HFF-Myc (cell line): ENCODE data around the gene SPTBN1.

ENCODE experiments used
- DNase-seq: peaks from one replicate; pipeline ENCODE4 v3.0.0-alpha.2; 2011; ENCODE audit warnings: low read depth; ENCODE audit errors: extremely low read depth
- H3K4me3 ChIP-seq: replicated peaks from 2 replicates; pipeline ENCODE4 v1.5.1; 2011; ENCODE audit warnings: low read depth, mild to moderate bottlenecking, control low read depth, low read length
- TF ChIP-seq, protein P1 (sequence below): IDR thresholded peaks from 2 replicates; pipeline ENCODE4 v1.5.1; 2012; ENCODE audit warnings: mild to moderate bottlenecking, low read depth, low read length, control low read depth; ENCODE audit errors: missing control alignments

SPTBN1 gene

DNA sequence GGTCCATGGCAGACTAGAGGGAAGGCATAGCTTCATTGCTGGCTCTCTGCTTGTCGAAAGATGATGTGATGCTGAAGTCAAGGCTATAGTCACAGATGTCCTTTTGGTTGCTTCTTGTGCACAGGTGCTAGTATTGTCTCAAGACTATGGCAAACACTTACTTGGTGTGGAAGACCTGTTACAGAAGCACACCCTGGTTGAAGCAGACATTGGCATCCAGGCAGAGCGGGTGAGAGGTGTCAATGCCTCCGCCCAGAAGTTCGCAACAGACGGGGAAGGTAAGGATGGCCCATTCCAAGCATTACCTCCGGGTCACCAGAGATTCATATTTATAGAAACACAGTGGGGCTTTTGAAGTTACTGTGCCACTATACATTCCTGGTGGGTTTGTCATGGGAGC is 171.8 kb downstream of the SPTBN1 start:
- TF ChIP-seq, protein P1, sequence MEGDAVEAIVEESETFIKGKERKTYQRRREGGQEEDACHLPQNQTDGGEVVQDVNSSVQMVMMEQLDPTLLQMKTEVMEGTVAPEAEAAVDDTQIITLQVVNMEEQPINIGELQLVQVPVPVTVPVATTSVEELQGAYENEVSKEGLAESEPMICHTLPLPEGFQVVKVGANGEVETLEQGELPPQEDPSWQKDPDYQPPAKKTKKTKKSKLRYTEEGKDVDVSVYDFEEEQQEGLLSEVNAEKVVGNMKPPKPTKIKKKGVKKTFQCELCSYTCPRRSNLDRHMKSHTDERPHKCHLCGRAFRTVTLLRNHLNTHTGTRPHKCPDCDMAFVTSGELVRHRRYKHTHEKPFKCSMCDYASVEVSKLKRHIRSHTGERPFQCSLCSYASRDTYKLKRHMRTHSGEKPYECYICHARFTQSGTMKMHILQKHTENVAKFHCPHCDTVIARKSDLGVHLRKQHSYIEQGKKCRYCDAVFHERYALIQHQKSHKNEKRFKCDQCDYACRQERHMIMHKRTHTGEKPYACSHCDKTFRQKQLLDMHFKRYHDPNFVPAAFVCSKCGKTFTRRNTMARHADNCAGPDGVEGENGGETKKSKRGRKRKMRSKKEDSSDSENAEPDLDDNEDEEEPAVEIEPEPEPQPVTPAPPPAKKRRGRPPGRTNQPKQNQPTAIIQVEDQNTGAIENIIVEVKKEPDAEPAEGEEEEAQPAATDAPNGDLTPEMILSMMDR: no peak
- no peak overlapping the region for H3K4me3 ChIP-seq
- no peak for DNase-seq

DNA sequence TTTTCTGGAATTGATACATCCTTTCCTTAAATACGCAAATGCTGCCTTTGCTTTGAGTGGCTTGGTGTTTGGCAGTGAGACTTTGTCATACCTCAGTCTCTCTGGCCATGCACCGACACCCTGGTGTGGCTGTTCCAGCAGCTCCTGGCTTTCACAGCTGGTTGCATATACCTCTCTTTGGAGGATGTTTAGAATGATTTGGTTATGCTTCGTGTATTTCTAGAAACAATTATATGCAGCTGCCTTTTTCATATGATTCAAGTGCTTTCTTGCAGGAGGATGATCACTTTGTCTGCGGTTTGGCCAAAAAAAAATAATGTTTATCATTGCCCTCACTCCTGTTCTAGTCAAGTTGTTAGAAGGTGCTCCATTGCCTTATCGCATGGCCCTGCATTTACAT is 172.3 kb downstream of the SPTBN1 start:
- no peak overlapping the region for H3K4me3 ChIP-seq
- no peak for DNase-seq
- TF ChIP-seq, protein P1: no peak

DNA sequence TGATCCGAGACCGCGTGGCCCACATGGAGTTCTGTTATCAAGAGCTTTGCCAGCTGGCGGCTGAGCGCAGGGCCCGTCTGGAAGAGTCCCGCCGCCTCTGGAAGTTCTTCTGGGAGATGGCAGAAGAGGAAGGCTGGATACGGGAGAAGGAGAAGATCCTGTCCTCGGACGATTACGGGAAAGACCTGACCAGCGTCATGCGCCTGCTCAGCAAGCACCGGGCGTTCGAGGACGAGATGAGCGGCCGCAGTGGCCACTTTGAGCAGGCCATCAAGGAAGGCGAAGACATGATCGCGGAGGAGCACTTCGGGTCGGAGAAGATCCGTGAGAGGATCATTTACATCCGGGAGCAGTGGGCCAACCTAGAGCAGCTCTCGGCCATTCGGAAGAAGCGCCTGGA is 172.8 kb downstream of the SPTBN1 start:
- no peak overlapping the region for H3K4me3 ChIP-seq
- DNase-seq: no peak
- TF ChIP-seq, protein P1: no peak

DNA sequence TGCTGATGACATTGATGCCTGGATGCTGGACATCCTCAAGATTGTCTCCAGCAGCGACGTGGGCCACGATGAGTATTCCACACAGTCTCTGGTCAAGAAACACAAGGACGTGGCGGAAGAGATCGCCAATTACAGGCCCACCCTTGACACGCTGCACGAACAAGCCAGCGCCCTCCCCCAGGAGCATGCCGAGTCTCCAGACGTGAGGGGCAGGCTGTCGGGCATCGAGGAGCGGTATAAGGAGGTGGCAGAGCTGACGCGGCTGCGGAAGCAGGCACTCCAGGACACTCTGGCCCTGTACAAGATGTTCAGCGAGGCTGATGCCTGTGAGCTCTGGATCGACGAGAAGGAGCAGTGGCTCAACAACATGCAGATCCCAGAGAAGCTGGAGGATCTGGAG is 173.3 kb downstream of the SPTBN1 start:
- no peak overlapping the region for H3K4me3 ChIP-seq
- TF ChIP-seq, protein P1: no peak
- DNase-seq: no peak

DNA sequence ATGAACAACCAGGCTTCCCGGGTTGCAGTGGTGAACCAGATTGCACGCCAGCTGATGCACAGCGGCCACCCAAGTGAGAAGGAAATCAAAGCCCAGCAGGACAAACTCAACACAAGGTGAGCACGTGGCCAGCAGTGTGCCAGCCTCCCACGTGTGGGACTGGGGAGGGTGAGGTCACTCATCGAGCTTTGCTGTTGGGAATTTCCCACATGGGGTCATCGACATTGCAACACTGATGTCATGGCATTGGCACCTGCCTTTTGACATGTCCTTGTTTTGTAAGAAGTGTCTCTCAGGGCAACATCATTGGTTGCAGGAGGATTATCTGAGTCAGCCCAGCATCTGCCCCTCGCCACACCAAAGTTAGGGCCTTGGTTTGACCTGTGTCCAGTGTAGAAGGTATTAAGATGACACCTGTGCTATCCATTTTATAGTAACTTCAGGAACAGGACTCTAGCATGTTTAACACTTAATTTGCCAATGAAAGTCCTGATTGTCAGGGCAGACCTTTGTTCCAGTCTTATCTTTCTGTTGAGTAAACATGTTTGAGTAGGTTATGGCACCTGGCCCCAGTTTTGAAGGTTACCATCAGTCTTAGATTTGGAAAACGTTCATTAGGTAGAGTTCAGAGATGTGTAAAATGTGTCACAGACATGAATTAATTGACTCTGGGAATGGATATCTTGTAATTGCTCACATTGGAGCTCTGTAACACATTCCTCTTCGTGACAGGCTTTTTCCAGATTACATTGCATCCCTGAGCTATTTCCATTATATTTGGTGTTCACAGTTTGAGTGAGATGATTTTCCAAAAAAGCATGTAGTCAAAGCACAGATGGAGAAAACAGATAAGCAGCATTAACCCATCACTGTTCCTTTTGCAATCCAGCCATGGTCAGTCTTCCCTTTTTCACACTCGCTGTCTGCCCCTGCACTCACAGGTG is 174.1 kb downstream of the SPTBN1 start:
- TF ChIP-seq, protein P1: no peak
- no peak for DNase-seq
- no peak overlapping the region for H3K4me3 ChIP-seq

DNA sequence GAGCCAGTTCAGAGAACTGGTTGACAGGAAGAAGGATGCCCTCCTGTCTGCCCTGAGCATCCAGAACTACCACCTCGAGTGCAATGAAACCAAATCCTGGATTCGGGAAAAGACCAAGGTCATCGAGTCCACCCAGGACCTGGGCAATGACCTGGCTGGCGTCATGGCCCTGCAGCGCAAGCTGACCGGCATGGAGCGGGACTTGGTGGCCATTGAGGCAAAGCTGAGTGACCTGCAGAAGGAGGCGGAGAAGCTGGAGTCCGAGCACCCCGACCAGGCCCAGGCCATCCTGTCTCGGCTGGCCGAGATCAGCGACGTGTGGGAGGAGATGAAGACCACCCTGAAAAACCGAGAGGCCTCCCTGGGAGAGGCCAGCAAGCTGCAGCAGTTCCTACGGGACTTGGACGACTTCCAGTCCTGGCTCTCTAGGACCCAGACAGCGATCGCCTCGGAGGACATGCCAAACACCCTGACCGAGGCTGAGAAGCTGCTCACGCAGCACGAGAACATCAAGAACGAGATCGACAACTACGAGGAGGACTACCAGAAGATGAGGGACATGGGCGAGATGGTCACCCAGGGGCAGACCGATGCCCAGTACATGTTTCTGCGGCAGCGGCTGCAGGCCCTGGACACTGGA is 174.9 kb downstream of the SPTBN1 start:
- no peak overlapping the region for H3K4me3 ChIP-seq
- TF ChIP-seq, protein P1: no peak
- DNase-seq: no peak
